Forelimb muscle (tissue), 1 donor: ENCODE measurements around the gene PLEKHM3. TPM values are rescaled to one million over a fixed set of nuclear protein-coding genes. Genes with fewer than 3 reads are reported as not detected.
"Not testable (repeated sequence)": the region's sequence is repeated elsewhere in the genome, so short reads cannot be mapped to it uniquely, and the experiment has no call there.

ENCODE experiments used
- DNase-seq: peaks from one replicate; pipeline ENCODE4 v3.0.0-alpha.2; 2013; ENCODE audit warnings: low read depth
- polyA plus RNA-seq: library from polyadenylated mRNA; unstranded; fragments of 120-200 nt; gene quantifications from one replicate; pipeline ENCODE4 v1.2.1, GENCODE V29; 2013; ENCODE audit not compliant: insufficient read length

PLEKHM3 gene
- polyA plus RNA-seq, 1 donor: 5.9 TPM

DNA sequence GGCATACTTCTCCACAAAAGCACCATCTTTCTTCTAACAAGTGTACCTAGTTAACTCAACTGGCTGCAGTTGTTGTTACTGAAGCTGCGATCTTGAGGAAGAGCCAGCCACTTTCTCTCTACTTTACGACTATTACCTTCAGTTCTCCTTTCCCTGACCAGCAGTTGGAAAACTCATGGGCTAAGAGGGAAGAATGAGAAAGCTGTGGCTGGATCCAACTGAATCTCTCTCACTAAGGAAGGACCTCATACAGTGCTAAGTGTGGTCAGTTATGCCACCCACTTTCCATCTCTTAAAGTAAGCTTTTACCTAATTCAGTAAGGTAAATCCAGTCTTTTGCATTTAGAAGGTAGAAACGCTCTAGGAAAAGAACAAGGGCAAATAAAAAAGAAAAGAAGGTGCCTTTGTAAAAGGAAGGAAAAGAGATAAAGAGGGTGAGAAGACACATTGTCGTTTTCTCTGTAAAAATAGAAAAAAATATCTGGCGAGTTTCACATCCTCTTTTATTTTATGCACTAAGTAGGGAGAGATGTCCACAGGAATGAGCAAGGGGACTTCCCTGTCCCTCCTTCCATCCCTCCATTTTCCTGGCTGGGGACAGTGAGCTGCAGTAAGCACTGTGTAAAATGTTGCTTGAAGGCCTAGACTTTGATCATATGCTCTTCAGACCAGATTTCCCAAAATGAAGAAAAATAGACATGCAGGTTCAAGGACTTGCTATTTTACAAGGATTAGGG, 73.4 kb downstream of the PLEKHM3 start:
- DNase-seq: no peak

DNA sequence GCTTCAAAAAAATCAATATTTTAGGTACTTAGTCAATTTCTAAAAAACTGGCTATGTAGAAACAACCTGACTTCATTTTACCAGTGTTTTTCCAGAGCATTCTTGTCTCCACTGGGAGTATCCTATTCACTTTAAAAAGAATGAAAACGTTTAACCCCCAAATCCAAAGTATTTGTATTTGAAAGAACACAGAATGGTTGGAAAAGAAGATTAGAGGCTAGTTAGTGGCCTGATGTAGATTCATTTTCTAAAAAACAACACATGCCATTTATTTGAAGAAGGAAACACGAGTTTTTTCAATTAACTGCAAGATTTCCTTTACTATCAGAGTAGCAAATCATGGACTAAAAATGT, 74.6 kb downstream of the PLEKHM3 start:
- DNase-seq: no peak

DNA sequence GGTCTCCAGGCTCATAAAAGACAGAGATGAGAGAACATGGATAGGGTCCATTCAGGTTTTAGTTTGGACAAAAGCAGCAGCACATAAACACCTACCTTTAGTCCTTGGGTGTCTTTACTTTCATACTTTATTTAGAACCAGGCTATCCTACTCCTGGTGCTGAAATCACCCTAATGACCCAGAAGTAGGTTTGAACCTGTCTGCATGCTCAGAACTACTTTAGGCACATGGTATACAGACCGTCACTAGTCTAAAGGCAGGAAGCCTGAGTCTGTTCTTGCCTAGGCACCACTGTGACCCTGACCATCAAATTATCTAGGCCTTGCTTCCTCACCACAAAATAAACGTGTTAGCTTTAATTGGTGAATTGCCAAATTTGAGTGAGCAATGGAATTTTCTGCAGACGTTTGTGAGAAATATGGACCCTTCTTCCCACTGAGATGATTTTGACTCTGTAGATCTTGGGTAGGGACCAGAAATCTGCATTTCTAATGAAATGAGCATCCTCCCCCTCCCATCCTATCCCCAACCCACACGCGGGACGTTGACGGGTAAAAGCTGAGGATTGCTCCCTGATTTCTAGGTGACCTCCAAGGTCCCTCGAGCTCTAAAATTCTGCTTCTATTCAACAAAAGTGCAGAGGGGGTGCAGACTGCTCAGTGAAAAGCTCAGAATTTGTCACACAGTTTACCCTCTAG, 75.1 kb downstream of the PLEKHM3 start:
- no peak for DNase-seq

DNA sequence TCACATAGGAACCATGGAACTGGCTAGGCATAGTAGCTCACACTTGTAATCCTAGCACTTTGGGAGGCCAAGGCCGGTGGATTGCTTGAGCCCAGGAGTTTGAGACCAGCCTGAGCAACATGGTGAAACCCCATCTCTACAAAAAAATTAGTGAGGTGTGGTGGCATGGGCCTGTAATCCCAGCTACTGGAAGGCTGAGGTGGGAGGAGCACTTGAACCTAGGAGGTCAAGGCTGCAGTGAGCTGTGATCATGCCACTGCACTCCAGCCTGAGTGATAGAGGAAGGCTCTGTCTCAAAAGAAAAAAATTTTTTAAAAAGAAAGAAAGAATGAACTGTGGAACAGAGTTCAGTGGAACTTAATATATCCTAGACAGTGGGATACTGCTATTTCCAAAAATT, 76.1 kb downstream of the PLEKHM3 start:
- not testable (repeated sequence) for DNase-seq

DNA sequence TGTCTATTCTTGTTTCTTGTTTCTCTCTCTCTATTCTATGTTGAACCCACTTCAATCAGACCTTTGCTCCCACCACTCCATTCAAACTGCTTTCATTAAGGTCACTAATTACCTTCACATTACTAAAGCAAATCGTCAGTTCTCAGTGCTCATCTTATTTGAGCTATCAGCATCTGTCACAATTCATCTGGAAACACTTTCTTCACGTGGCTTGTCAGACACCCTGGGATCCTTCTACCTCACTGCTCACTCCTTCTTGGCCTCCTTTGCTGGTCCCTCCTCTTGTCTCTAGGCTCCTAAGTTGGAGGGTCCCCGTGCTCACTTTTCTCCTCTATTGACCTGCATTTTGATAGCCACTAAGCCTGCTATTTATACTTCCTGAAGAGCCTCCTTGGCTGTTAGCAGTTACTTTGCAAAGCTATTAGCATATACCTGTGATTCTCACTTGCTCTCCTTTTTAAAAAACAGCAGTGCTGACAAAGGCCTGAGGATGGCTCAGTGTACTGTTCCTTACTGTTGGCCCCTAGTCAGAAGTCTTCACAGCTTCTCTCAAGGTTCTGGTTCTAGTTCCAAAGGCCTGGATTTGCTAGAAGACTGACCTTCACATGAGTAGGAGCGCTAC, 80.2 kb downstream of the PLEKHM3 start:
- no peak for DNase-seq

DNA sequence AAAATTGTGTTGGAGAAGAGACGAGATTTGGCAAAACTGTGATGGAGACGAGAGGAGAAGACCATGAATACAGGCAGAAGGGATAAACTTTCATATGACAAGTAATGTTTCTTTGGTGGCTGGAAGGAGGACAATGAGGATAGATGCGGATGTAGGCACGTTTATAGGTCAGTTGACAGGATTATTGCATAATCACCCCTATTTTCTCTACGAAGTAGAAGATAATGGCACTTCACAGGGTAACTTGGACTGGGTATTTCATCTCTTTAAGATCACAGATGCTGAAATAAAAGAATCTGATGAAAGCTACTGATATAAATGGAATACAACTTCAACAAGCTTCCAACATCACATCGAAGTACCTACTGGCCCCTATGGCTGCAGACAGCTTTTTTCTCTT, 81.0 kb downstream of the PLEKHM3 start:
- no peak for DNase-seq

DNA sequence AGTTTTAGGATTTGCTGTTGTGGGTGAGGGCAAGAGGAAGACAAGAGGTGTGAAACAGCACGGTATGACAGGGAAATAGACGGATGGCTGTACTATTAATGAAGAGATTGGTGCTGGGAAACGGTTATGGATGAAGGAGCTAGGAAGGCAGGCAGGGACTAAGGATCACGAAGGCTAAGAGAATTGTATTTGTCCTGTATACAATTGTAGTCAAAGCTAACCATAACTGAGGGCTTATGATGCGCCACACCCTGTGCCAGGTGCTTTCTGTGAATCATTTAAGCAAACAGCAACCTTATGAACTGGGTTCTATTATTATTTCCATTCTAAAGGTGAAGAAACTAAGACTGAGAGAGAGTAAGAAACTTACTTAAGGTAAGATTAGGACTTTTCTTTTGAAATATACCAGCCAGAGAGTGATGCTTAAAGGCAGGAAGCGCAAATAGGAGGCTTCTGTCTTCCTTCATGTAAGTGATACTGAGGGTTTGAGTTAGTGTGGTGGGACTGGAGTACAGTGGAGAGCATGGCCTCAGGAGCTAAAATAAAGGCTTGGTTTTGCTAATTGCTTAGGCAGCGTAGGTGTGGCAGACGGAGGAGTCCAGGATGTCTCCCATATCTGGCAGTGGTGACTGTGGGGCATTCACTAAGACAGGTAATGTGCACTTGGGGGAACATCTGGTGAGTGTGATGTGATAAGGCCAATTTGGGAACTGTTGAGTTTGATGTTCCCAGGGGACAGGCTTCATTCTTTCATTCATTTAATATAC, 85.8 kb downstream of the PLEKHM3 start:
- no peak for DNase-seq

DNA sequence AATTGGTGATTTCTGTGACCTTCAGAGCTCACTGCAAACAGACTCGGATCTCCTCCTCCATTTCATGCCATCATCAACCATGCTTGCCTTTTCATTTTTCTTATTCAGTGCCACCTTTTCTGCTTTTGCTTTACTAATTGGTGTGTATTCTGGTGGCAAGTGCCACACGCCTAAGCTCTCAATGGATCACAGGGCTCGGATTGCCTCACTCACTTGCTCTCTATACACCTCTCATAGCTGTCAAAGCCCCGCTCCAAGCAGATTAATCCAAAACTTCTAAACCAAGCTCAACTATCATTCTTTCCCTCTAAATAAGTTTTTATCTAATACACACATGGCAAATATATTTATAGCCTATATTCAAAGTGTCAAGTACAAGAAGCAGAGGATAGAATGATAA, 86.4 kb downstream of the PLEKHM3 start:
- no peak for DNase-seq

DNA sequence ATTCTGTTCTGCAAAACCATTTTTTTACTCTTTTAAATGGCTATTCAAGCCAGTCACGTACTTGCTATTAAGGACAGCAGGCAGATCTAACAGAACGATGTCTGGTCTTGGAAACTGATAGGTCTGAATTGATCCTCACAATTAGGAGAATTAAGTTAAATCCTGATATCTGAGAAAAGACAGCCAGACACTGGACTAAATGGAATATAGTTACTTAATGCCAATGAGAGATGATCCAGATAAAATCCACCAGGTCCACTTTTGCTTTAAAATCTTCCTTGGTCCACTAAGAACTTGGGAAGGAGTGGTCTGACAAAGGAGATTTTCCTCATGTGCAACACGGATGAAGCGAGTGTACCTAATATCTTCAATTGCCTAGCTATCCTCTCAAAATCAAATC, 86.9 kb downstream of the PLEKHM3 start:
- DNase-seq: no peak

DNA sequence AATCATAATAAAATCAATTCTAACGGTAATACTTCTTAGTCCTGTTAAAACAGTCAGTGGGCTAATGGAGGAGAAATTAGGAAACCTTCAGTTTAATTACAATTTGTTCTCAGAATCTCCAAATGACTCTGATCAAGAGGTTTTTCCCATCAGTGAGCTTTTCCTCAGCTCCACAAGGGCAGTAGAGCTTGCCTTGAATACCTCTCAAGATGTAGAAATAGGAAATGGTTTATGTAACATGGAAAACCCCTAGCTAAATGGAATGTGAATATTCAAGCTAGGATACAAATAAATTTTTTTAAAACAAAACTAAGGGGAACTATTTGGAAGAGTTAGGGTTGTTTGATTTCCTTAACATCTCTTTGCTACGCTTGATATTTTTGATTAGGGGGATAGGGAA, 87.5 kb downstream of the PLEKHM3 start:
- no peak for DNase-seq

DNA sequence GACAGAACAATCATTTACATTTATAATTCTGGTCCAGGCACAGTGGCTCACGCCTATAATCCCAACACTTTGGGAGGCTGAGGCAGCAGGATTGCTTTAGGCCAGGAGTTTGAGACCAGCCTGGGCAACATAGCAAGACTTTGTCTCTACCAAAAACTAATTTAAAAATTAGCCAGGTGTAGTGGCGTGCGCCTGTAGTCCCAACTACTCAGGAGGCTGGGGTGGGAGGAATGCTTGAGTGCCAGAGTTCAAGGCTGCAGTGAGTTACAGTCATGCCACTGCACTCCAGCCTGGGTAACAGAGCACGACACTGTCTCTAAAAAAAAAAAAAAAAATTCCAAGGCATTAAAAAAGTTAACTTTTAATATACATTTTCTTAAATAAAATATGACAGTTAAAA, 88.1 kb downstream of the PLEKHM3 start:
- no peak for DNase-seq

DNA sequence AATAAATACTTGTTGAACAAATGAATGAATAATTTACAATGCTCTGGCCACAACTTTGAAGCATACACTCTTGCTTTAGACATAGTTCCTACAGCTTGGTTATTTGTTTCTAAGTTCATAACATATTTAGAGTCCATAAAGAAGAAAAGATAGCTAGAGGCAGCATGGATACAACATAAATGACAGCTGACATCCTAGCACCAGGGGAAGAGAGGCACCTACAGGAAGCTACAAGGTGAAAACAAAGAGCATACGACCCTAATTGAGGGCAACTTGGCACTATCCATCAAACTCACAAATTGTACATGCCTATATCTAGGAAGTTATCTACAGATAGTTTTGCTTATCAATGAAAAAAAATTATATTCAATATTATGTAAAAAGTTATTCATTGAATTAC, 88.9 kb downstream of the PLEKHM3 start:
- no peak for DNase-seq

DNA sequence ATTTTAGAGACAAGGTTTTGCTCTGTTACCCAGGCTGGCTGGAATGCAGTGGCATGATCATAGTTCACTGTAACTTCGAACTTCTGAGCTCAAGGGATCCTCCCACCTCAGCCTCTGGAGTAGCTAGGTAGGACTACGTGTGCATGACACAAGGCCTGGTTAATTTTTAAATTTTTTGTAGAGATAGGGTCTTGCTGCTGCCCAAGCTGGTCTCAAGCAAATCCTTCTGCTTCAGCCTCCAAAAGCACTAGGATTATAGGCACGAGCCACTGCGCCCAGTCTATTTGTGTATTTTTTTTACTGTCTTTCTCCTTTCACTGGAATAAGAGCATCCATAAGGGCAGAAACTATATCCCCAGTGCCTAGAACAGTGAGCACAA, 89.3 kb downstream of the PLEKHM3 start:
- no peak for DNase-seq

DNA sequence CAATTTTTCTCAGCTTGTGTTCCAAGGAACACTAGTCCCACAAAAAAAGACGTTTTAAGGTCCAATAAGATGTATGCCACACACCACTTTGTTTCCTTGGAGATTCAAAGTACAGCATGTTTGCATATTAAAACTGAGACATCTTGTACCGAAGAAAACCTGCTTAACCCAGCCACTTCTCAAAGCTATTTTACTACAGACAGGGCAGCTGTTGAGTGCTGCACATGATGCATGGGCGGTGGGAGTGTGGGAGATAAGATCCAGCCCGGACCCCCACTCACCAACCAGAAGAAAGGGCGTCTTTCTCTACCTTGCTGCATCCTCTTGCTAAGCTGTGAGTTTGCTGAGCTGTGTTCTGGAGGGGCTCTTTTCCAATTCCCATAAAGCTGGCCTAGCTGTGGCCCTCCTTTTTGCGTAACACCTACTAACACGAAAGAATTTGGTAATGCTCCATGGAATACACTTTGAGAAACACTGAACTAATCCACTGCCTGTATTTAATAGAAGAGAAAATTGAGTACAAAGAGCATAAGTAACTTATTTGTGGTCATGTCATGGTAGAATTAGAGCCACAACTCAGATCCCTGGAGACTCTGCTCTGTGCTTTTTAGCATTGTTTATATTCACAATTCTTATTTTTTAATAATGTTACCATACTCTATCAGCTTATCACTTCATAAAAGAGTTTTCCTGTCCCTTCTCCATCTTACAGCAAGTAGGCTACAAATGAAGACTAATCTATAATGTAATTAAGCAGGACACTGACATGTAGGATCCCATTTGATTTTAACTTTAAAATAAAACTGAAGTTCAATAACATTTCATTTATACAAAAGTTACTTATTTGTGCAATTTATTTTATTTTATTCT, 90.0 kb downstream of the PLEKHM3 start:
- no peak for DNase-seq

DNA sequence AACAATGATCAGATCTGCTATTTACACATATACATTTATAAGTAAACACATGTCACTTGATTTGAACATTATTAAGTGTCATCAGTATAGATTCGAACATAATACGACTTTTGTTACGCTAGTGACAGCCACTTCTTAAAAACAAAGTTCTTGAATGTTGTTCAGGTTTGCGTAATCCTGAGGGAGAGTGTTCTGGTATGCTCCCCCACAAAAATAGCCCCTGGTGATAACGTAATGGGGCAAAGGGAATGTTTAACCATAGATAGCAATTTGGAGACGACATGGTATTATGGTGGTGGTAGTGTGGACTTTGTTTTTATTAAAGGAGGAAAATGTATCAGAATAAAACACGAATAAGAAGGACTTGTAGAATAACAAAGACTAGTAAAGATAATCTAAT, 90.6 kb downstream of the PLEKHM3 start:
- DNase-seq: no peak

DNA sequence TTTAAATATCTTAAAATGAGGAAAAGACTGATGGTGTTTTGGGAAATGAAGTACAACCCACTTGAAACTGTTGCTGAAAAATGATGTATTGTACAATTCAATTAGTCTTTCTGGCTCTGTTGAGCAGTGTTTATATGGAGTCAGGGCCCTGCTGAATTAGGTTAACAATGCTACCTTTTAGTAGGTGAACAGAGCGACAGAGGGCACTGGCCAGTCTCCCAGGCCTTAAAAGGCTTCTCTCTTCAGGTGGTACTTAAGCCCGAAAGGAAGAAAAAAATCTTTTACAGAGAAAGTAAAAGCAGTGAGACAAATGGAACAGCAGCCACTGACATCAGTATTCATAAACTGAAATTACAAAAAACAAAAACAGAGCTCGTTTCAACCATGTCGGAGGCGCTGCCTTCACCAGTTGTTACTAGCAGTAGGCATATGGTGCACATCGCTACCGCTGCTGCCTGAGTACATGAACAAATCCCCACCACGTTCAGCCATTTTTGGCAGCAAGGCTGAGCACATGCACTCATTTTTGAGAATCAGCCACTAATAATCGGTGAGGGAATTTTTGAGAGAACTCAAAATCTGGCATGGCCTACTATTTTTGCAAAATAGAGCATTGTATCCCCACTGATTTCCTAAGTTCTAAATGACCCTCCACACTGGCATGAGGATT, 91.8 kb downstream of the PLEKHM3 start:
- peak; percentile 11 for DNase-seq

DNA sequence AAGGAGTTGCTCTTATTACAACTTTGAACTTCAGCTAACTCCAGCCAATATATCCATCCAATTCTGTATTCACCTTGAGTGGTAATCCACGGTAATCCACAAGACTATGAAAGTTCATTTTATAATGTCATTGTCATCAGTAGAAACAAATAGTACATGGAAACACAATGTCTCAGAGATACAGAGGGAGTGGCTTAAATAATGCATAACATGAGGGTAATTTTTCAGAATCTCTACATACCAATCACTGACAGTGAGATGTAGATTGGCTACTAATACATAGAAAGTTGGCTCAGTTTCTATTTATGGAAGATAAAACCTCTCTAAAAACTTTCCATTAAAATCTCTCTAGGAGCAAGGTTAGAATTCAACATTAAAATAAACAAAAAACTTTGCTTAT, 93.2 kb downstream of the PLEKHM3 start:
- no peak for DNase-seq

DNA sequence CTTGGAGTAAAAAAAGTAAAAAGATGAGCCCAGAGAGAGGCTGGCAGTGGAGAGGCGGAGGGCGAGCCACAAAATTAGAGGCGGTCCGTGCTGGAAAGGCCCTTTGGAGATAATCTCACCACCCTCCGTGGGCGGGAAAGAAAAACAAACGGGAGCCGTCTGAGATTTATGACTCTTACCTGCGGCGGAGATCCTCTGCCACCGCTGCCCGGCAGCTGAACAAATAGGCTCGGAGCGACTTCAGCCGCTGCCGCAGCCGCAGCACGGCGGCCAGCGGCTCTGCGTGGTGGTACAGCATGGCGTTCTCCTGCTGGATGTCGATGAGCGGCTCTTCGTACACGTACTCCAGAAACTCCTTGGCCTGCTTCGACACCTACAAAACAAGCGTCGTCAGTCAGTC, 94.6 kb downstream of the PLEKHM3 start:
- no peak for DNase-seq

DNA sequence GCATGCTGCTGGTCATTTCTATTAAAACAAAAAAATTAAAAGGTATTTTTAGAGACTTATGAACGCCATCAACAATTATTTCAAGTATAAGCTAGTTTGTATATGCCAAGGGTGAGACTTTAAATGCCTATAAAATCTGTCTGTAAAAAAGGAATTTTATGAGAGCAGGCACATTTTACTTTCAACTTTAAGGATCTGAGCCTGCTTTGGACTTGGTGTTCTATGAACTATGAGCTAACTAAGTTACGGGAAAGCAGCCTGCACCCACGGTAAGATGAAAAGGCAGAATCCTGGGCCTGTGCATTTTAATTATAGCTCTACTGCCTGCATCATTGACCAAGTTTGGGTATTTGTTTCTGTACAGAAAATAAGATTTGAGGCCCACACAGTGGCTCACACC, 95.4 kb downstream of the PLEKHM3 start:
- no peak for DNase-seq

DNA sequence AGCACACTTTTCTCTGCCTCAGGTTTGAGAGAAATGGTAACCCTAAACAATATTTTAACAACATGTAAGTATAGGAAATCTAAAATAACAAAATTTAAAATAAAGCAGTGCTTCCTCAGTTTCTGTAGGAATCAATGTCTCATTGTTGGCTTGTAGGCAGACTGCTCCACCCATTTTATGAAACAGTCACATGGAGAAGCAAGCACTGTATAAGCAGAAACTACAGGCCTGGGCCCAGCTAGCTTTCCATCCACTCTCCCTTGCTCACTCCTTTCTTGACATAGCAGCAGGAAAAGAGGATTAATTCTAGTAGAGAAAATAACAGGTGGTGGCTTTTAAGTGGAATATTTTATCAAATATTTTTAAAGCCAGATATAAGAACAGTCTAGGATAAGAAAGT, 97.2 kb downstream of the PLEKHM3 start:
- peak; percentile 20 for DNase-seq

DNA sequence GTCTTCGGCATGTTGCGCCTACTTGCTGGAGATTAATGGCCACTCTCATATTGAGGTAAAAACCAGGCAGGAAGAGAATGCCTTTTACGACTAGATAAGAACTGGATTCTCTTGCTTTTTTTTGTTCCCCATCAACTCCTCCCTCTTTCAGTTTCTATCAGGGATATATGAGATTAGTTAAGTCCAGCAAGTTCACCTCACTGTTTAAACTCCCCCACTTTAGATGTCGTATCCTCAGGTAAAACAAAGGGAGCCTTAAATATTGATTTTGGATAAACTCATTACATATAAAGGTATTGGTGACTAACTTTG, 98.4 kb downstream of the PLEKHM3 start:
- DNase-seq: no peak
